Stimulated activated naive B cell treated with anti-CD40 and anti-IgM and Interleukin-4, amounts not matched to agents 10 μg/mL and 1 μg/mL and 100 μg/mL, for 72 hours (primary cell): ENCODE measurements around the gene C3orf38.
A peak's percentile ranks its signal among the peaks of the same experiment; 100 is the strongest.
"Not testable (repeated sequence)": the region's sequence is repeated elsewhere in the genome, so short reads cannot be mapped to it uniquely, and the experiment has no call there.

Source experiments
- ATAC-seq, 2 donors: fragments of 150-1000 bp; cut with Tn5 transposase; replicated peaks; 2 replicates each; pipeline ENCODE4 v1.10.0; 2021; ENCODE audit warnings: moderate library complexity in 1 of 2
- DNase-seq: peaks from one replicate; pipeline ENCODE4 v3.0.0; 2021
- H3K27ac Mint-ChIP-seq: one replicate; pipeline ENCODE4 v1.8.0; 2022; ENCODE audit warnings: mild to moderate bottlenecking, mixed read lengths
- H3K27me3 Mint-ChIP-seq, 2 donors: one replicate each; pipeline ENCODE4 v1.8.0; 2022; ENCODE audit warnings: mixed read lengths in 2 of 2
- H3K36me3 Mint-ChIP-seq, 2 donors: one replicate each; pipeline ENCODE4 v1.8.0; 2022; ENCODE audit warnings: mixed read lengths in 2 of 2, mild to moderate bottlenecking in 1 of 2
- H3K4me1 Mint-ChIP-seq, 2 donors: one replicate each; pipeline ENCODE4 v1.8.0; 2022; ENCODE audit warnings: mixed read lengths in 2 of 2, mild to moderate bottlenecking in 1 of 2
- H3K4me3 Mint-ChIP-seq, 2 donors: one replicate each; pipeline ENCODE4 v1.8.0; 2022; ENCODE audit warnings: mild to moderate bottlenecking in 2 of 2, mixed read lengths in 2 of 2, moderate library complexity in 1 of 2
- H3K9me3 Mint-ChIP-seq, 2 donors: one replicate each; pipeline ENCODE4 v1.8.0; 2022; ENCODE audit warnings: mixed read lengths in 2 of 2, mild to moderate bottlenecking in 1 of 2

Gene C3orf38

GRCh38 chr3:88182165-88182918 lies 32.6 kb downstream of the C3orf38 start:
- H3K27me3 Mint-ChIP-seq, H3K27ac Mint-ChIP-seq, H3K4me1 Mint-ChIP-seq, DNase-seq, ATAC-seq, H3K36me3 Mint-ChIP-seq, H3K4me3 Mint-ChIP-seq: not testable (repeated sequence)
- peaks cover 5 to 13% of the 10 kb centered on the region in 2 donors for H3K9me3 Mint-ChIP-seq

- no peak overlapping the region for H3K27ac Mint-ChIP-seq
- ATAC-seq, result no peak
- H3K27me3 Mint-ChIP-seq, result no peaks in the 10 kb centered on the region
- H3K9me3 Mint-ChIP-seq, result peaks cover 12 to 13% of the 10 kb centered on the region in 2 donors
- DNase-seq, result no peak
- peaks cover 4 to 10% of the 10 kb centered on the region in 2 donors for H3K4me1 Mint-ChIP-seq
- peaks cover 0 to 4% of the 10 kb centered on the region in 2 donors for H3K36me3 Mint-ChIP-seq
- H3K4me3 Mint-ChIP-seq, result no peak overlapping the region
Measured at GRCh38 chr3:88188436-88188835, 38.7 kb downstream of the C3orf38 start.

GRCh38 chr3:88189361-88189810 lies 39.6 kb downstream of the C3orf38 start:
- Mint-ChIP-seq H3K4me1 (peaks cover 4 to 10% of the 10 kb centered on the region in 2 donors), H3K27me3 (no peaks in the 10 kb centered on the region), H3K9me3 (peaks cover 8 to 13% of the 10 kb centered on the region in 2 donors), H3K4me3 (no peak overlapping the region), H3K36me3 (peaks cover 0 to 4% of the 10 kb centered on the region in 2 donors), H3K27ac (no peak overlapping the region)
- ATAC-seq (peak; percentile 81 to 95), DNase-seq (peak; percentile 11)

DNA sequence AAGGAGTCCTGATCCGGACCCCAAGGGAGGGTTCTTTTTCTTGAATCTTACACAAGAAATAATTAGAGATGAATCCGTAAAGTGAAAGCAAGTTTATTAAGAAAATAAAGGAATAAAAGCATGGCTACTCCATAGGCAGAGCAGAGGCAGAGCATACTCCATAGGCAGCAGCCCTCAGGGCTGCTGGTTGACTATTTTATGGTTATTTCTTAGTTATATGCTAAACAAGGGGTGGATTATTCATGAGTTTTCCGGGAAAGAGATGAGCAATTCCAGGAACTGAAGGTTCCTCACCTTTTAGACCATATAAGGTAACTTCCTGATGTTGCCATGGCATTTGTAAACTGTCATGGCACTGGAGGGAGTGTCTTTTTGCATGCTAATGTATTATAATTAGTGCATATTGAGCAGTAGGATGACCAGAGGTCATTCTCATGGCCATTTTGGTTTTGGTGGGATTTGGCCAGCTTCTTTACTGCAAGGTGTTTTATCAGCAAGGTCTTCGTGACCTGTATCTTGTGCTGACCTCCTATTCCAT lies 42.2 kb downstream of the C3orf38 start:
- H3K27ac Mint-ChIP-seq, result no peak overlapping the region
- H3K27me3 Mint-ChIP-seq, result no peaks in the 10 kb centered on the region
- DNase-seq (no peak), ATAC-seq (no peak)
- peaks cover 5 to 10% of the 10 kb centered on the region in 2 donors for H3K4me1 Mint-ChIP-seq
- H3K36me3 Mint-ChIP-seq, result no peaks in the 10 kb centered on the region
- peaks cover 3 to 7% of the 10 kb centered on the region in 2 donors for H3K9me3 Mint-ChIP-seq
- H3K4me3 Mint-ChIP-seq, result no peak overlapping the region

DNA sequence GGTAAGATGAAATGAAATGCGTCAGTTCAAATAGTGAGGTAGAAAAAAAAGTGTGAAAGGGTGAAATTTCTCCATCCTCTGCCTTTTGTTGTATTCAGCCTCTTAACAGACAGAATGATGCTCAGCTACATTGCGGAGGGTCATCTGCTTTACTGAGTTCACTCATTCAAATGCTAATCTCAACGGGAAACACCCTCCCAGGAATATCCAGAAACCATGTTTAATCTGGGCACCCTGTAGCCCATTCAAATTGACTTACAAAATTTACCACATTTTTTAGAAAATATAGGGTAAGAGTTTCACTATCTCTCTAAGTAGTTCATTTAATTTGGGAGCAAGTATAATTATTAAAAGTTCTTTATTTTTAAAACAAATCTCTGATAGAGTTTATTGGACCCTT lies 42.9 kb downstream of the C3orf38 start:
- Mint-ChIP-seq H3K27me3 (no peaks in the 10 kb centered on the region), H3K36me3 (no peaks in the 10 kb centered on the region), H3K4me1 (peaks cover 6 to 10% of the 10 kb centered on the region in 2 donors), H3K4me3 (no peak overlapping the region), H3K9me3 (peaks cover 3 to 7% of the 10 kb centered on the region in 2 donors), H3K27ac (no peak overlapping the region)
- DNase-seq (no peak), ATAC-seq (no peak)

DNA sequence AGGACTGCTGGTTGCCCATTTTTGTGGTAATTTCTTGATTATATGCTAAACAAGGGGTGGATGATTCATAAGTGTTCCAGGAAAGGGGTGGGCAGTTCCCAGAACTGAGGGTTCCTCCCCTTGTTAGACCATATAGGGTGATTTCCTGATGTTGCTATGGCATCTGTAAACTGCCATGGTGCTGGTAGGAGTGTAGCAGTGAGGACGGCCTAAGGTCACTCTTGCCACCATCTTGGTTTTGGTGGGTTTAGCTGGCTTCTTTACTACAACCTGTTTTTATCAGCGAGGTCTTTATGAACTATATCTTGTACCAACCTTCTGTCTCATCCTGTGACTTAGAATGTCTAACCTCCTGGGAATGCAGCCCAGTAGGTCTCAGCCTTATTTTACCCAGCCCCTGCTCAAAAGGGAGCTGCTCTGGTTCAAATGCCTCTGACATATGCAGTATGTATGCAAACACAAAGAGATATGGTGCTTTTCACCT lies 46.2 kb downstream of the C3orf38 start:
- no peak overlapping the region for H3K4me3 Mint-ChIP-seq

GRCh38 chr3:88198121-88198520 lies 48.4 kb downstream of the C3orf38 start:
- Mint-ChIP-seq H3K36me3 (no peaks in the 10 kb centered on the region), H3K27ac (no peak overlapping the region), H3K27me3 (no peaks in the 10 kb centered on the region), H3K4me1 (peaks cover 0 to 2% of the 10 kb centered on the region in 2 donors), H3K4me3 (no peak overlapping the region), H3K9me3 (no peaks in the 10 kb centered on the region)
- ATAC-seq (no peak), DNase-seq (no peak)

More for the DNA sequence above, 46.2 kb downstream of the C3orf38 start:
- Mint-ChIP-seq H3K27me3 (no peaks in the 10 kb centered on the region), H3K36me3 (no peaks in the 10 kb centered on the region), H3K27ac (no peak overlapping the region), H3K4me1 (peaks cover 0 to 2% of the 10 kb centered on the region in 2 donors), H3K9me3 (no peaks in the 10 kb centered on the region)
- ATAC-seq, result peak in 1 of 2 donors; percentile 43
- no peak for DNase-seq

DNA sequence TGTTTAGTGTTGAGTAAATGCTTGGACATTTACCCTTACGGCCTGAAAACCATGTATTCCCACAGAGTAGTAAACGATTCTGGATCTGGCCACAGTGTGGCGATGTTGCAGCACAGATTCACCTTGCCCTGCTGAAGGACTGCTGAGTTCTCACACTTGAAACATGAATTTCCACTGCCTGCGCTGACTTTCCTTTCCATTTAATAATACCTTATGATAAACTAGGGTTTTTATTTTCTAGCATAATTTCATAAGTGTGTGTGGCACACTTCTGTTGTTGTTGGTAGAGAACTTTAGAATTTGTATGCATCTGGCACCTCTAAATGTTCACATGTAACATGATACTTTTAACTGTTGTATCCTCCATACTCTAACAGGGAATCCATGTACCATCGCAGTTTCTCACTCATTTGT lies 53.9 kb downstream of the C3orf38 start:
- ATAC-seq, result peak; percentile 87 to 92
- Mint-ChIP-seq H3K27ac (no peak overlapping the region), H3K36me3 (no peaks in the 10 kb centered on the region), H3K4me3 (no peak overlapping the region), H3K4me1 (no peaks in the 10 kb centered on the region), H3K27me3 (no peaks in the 10 kb centered on the region), H3K9me3 (no peaks in the 10 kb centered on the region)
- DNase-seq, result peak; percentile 33
